ENCODE data around the gene HID1.

The HID1 gene

GRCh38 chr17:74946641-74947040 is 25.9 kb downstream of the HID1 start:
- no peak for DNase-seq

GRCh38 chr17:74945543-74945942 is 27.0 kb downstream of the HID1 start:
- peak; percentile 22 for DNase-seq

GRCh38 chr17:74943808-74944522 is 28.6 kb downstream of the HID1 start:
- no peak for DNase-seq

GRCh38 chr17:74941128-74941725 is 31.3 kb downstream of the HID1 start:
- no peak for DNase-seq

- DNase-seq, result no peak
Observed at GRCh38 chr17:74939534-74939933, 33.0 kb downstream of the HID1 start.

GRCh38 chr17:74938194-74938950 is 34.2 kb downstream of the HID1 start:
- no peak for DNase-seq

GRCh38 chr17:74937064-74938051 is 35.2 kb downstream of the HID1 start:
- no peak for DNase-seq

GRCh38 chr17:74936470-74936799 is 36.1 kb downstream of the HID1 start:
- no peak for DNase-seq

- no peak for DNase-seq
Observed at GRCh38 chr17:74935585-74936469, 36.7 kb downstream of the HID1 start, which contains the start of gene OTOP3. Gene OTOP3 (plus strand): TSS chr17:74935898. CDS start chr17:74935922, 24 bp downstream.

- DNase-seq, result no peak
Observed at GRCh38 chr17:74935048-74935447, 37.5 kb downstream of the HID1 start.

GRCh38 chr17:74930535-74931036 is 42.0 kb downstream of the HID1 start:
- DNase-seq, result no peak

- DNase-seq, result no peak
Observed at GRCh38 chr17:74928786-74929185, 43.8 kb downstream of the HID1 start.

- DNase-seq, result no peak
Observed at GRCh38 chr17:74925242-74925641, 47.3 kb downstream of the HID1 start.

GRCh38 chr17:74924250-74924948 is 48.2 kb downstream of the HID1 start, which contains the start of gene OTOP2:
Gene OTOP2 (plus strand): TSS chr17:74924273. CDS start chr17:74924633, 360 bp downstream.
- peak; percentile 52 for DNase-seq

GRCh38 chr17:74923538-74924249 is 48.9 kb downstream of the HID1 start:
- DNase-seq, result peak; percentile 62

GRCh38 chr17:74922694-74923537 is 49.6 kb downstream of the HID1 start, which contains the start of gene USH1G:
Gene USH1G (minus strand): TSS chr17:74923255. CDS start chr17:74923073, 182 bp downstream.
- DNase-seq, result no peak

GRCh38 chr17:74922172-74922571 is 50.4 kb downstream of the HID1 start:
- DNase-seq, result no peak

- DNase-seq, result no peak
Observed at GRCh38 chr17:74921769-74922168, 50.8 kb downstream of the HID1 start.

All from inflammatory macrophage treated with lipopolysaccharide for 4 hours (primary cell).